Breast epithelium (tissue), 4 donors: Measurements from ENCODE around the gene GRM4. TPM values are rescaled to one million over a fixed set of nuclear protein-coding genes. Genes with fewer than 3 reads are reported as not detected.

Experiments used
- DNase-seq, 2 donors: peaks; one replicate each; pipeline ENCODE4 v3.0.0-alpha.2; 2019; ENCODE audit warnings: low spot score in 2 of 2
- H3K27ac ChIP-seq, 2 donors: fragments of 200-600 bp; sonication (generic) in 1 of 2; one replicate each; pipeline ENCODE4 v1.5.1; 2016 to 2019; ENCODE audit warnings: mild to moderate bottlenecking in 1 of 2
- H3K27me3 ChIP-seq, 2 donors: fragments of 200-600 bp; sonication (generic) in 1 of 2; one replicate each; pipeline versions ENCODE4 v1.5.1 to v1.6.0; 2017 to 2019; ENCODE audit warnings: control low read depth in 1 of 2, mild to moderate bottlenecking in 1 of 2
- H3K36me3 ChIP-seq: fragments of 200-600 bp; one replicate; pipeline ENCODE4 v1.5.1; 2019
- H3K4me1 ChIP-seq, 2 donors: fragments of 200-600 bp; sonication (generic); one replicate each; pipeline ENCODE4 v1.5.1; 2016 to 2019; ENCODE audit warnings: control low read depth in 1 of 2
- H3K4me3 ChIP-seq, 3 donors: fragments of 200-600 bp; sonication (generic); 1 replicate in 2 of 3; 2 replicates in 1 of 3; pipeline ENCODE4 v1.5.1; 2016 to 2019; ENCODE audit warnings: mild to moderate bottlenecking in 3 of 3, moderate library complexity in 2 of 3
- H3K9me3 ChIP-seq, 2 donors: fragments of 200-600 bp; sonication (generic) in 1 of 2; one replicate each; pipeline ENCODE4 v1.5.1; 2016 to 2019; ENCODE audit warnings: control low read depth in 1 of 2
- CTCF ChIP-seq, 3 donors: fragments of 450-650 bp; IDR thresholded peaks; one replicate each; pipeline ENCODE4 v1.5.1; 2016 to 2017; ENCODE audit warnings: antibody characterized with exemption in 3 of 3, mild to moderate bottlenecking in 3 of 3, moderate library complexity in 3 of 3
- POLR2A ChIP-seq: fragments of 450-650 bp; IDR thresholded peaks from one replicate; pipeline ENCODE4 v1.6.1; 2016; ENCODE audit warnings: antibody characterized with exemption, mild to moderate bottlenecking, moderate library complexity
- POLR2AphosphoS5 ChIP-seq, 3 donors: sonication (generic); formaldehyde crosslinking; IDR thresholded peaks; one replicate each; pipeline ENCODE4 v1.6.1; 2017; ENCODE audit warnings: antibody characterized with exemption in 3 of 3
- intact Hi-C: fragments of 100-400 bp; cut with DNase I; formaldehyde crosslinking; loops from one replicate; pipeline ENCODE4 v1.15.1; 2023; ENCODE audit warnings: low total_unique reads
- total RNA-seq, 3 donors: library from RNA; depleted of rRNA; stranded (reverse); fragments of >200 nt; gene quantifications; one replicate each; pipeline ENCODE4 v1.1.0, GENCODE V29; 2016

The GRM4 gene
- total RNA-seq, 3 donors from 2014 or later: not detected

GRCh38 chr6:34128045-34128444 is 17.8 kb downstream of the GRM4 start:
- Histone ChIP-seq H3K36me3 (no peaks in the 10 kb centered on the region), H3K4me3 (no peak overlapping the region), H3K4me1 (no peaks in the 10 kb centered on the region), H3K27me3 (peaks cover 0 to 30% of the 10 kb centered on the region in 2 donors), H3K9me3 (no peaks in the 10 kb centered on the region), H3K27ac (no peak overlapping the region)
- TF ChIP-seq POLR2AphosphoS5 (IDR thresholded peaks at IDR 0.05): no peak
- TF ChIP-seq CTCF (IDR thresholded peaks at IDR 0.05): no peak
- no peak for TF ChIP-seq POLR2A
- intact Hi-C loops: no loop called here
- DNase-seq: no peak

- Histone ChIP-seq H3K27ac (no peak overlapping the region), H3K4me3 (no peak overlapping the region), H3K36me3 (no peaks in the 10 kb centered on the region), H3K9me3 (no peaks in the 10 kb centered on the region), H3K27me3 (peaks cover 0 to 20% of the 10 kb centered on the region in 2 donors), H3K4me1 (no peaks in the 10 kb centered on the region)
- no peak for DNase-seq
- intact Hi-C loops: no loop called here
- TF ChIP-seq CTCF (IDR thresholded peaks at IDR 0.05): no peak
- TF ChIP-seq POLR2AphosphoS5 (IDR thresholded peaks at IDR 0.05): no peak
- TF ChIP-seq POLR2A: no peak
Observed at GRCh38 chr6:34126419-34126818, 19.5 kb downstream of the GRM4 start.

GRCh38 chr6:34125939-34126338 is 19.9 kb downstream of the GRM4 start:
- peaks cover 0 to 20% of the 10 kb centered on the region in 2 donors for H3K27me3 ChIP-seq
- H3K27ac ChIP-seq: no peak overlapping the region
- H3K36me3 ChIP-seq: no peaks in the 10 kb centered on the region
- no peak overlapping the region for H3K4me3 ChIP-seq
- H3K9me3 ChIP-seq: no peaks in the 10 kb centered on the region
- DNase-seq: no peak
- TF ChIP-seq POLR2AphosphoS5 (IDR thresholded peaks at IDR 0.05) (no peak), POLR2A (no peak), CTCF (IDR thresholded peaks at IDR 0.05) (no peak)
- H3K4me1 ChIP-seq: no peaks in the 10 kb centered on the region
- intact Hi-C loops: no loop called here

GRCh38 chr6:34120953-34121675 is 24.8 kb downstream of the GRM4 start:
- DNase-seq: no peak
- H3K27ac ChIP-seq: no peak overlapping the region
- H3K36me3 ChIP-seq: no peaks in the 10 kb centered on the region
- H3K4me3 ChIP-seq: no peak overlapping the region
- TF ChIP-seq POLR2AphosphoS5 (IDR thresholded peaks at IDR 0.05) (no peak), POLR2A (no peak), CTCF (IDR thresholded peaks at IDR 0.05) (no peak)
- peaks cover 0 to 20% of the 10 kb centered on the region in 2 donors for H3K27me3 ChIP-seq
- no peaks in the 10 kb centered on the region for H3K9me3 ChIP-seq
- no peaks in the 10 kb centered on the region for H3K4me1 ChIP-seq
- intact Hi-C loops: no loop called here

GRCh38 chr6:34115915-34116314 is 30.0 kb downstream of the GRM4 start:
- intact Hi-C loops: no loop called here
- no peak overlapping the region for H3K27ac ChIP-seq
- no peak for DNase-seq
- no peaks in the 10 kb centered on the region for H3K9me3 ChIP-seq
- TF ChIP-seq CTCF (IDR thresholded peaks at IDR 0.05) (no peak), POLR2A (no peak), POLR2AphosphoS5 (IDR thresholded peaks at IDR 0.05) (no peak)
- no peaks in the 10 kb centered on the region for H3K4me1 ChIP-seq
- H3K36me3 ChIP-seq: no peaks in the 10 kb centered on the region
- H3K27me3 ChIP-seq: peaks cover 0 to 23% of the 10 kb centered on the region in 2 donors
- H3K4me3 ChIP-seq: no peak overlapping the region
